ENCODE measurements around the gene TGFA.

TGFA gene

DNA sequence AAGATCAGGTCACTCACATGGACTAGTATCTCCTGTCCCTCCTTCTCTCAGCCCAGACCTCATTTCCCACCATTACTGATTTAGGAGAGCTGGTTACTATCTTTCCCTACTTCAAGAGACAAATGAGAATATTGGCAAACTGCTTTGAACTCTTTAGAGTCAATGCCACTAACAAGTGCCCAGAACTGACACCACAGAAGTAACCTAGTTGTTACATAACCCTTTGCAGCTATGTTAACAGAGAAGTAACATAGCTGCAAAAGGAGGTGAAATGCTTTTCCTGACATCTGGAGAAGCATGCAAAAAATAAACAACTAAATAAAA lies 30.0 kb downstream of the TGFA start:
- no peak for DNase-seq

DNA sequence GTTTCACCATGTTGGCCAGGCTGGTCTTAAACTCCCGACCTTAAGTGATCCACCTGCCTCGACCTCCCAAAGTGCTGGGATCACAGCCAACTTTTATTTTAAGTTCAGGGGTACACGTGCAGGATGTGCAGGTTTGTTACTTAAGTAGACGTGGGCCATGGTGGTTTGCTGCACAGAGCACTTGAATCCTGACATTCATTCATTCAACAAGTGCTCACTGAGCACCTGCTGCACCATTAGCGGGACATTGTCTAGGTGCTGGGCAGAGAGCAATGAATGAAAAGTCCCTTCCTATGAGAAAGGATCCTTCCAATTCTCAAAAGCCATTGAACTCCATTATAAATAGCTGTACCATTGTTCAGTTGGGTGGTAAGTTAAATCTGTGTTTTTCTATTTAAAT lies 31.0 kb downstream of the TGFA start:
- no peak for DNase-seq

DNA sequence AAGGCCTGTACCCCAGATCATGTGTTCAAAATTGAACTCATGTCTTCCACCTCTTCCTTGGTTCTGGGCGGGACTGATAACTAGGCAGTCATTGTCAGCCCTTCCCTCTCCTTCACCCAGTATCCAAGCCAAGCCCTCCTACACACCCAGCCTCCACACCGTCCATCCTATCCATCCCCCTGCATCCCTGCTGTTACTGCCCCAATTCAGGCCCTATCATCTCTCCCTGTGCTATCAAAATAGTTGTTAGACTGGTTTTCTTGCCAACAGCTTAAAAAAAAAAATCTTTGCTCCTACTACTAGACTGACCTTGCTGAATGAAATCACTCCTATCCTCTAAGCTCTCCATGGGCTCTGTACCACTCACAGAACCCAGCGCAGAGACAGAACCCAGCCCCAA lies 32.8 kb downstream of the TGFA start:
- no peak for DNase-seq

DNA sequence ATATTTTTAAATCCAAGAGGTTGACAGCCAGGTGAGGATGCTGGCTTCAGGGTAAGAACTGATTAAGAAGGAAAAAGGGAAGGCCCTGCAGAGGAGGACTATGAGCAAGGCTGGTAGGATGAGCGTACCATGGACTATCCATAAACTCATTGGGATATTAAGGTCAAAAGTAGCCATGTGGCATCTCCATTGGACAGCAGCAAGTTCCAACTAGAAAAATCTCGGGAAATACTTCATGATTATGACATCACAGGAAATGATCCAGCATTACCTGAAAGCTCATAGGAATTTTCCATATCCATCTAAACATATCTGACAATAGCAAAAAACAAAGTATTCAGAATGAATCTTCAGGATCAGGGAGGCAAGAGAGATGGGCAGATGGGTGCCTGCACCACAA lies 34.2 kb downstream of the TGFA start:
- DNase-seq, result no peak

DNA sequence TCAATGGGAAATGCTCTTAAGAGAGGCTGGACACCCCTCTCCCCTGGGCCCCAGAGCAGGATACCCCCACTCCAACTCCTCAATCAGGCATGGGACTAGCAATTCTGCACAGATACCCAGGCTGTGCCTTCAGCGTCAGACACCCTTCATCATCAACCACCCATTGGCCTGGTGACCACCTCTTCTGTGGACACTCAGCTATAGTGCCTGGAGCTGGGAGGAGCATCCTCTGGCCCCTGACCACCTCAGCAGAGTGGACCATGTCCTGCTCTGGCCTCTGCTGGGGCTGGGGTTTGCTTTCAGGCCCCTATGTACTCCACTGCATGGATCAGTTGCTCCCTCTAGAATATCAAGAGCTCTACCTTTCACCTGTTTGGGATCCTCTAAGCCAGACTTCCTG lies 35.1 kb downstream of the TGFA start:
- DNase-seq, result no peak

DNA sequence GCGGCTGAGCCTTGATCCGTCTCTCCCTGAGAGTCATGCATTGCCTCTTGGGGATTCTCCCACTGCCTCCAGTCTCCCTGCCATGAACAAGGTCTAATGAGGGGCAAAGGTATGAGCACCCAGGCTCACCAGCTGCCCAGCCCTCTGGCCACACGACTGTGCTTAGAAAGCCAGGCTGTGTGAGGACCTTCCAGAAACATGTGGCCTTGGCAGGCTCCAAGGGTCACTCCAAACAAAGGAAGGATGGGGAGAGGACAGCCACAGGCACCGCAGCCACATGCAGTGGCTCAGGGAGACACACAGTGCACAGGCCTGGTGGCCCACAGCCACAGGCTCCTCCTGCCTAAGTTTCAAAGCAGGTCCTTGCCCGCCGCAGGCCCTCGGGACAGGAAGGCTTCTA lies 35.8 kb downstream of the TGFA start:
- no peak for DNase-seq

DNA sequence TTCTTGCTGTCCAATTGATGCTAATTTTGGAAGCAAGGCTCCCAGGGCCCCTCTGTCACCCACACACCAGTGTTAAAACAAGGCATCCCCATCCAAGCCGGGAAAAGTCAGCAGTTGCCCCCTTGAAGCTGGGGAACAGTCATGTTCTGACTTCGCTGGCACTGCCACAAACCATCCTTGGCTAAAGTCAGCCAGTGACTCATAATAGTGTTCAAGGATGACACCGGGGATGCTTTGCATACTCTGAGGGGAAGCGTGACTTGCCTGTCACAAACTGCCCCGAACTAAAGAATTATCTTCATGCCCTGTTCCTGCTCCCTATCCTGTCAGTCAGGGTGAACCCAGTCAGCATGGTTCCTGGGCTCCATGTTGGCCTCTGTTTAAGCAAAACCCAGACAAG lies 37.0 kb downstream of the TGFA start:
- DNase-seq, result no peak

DNA sequence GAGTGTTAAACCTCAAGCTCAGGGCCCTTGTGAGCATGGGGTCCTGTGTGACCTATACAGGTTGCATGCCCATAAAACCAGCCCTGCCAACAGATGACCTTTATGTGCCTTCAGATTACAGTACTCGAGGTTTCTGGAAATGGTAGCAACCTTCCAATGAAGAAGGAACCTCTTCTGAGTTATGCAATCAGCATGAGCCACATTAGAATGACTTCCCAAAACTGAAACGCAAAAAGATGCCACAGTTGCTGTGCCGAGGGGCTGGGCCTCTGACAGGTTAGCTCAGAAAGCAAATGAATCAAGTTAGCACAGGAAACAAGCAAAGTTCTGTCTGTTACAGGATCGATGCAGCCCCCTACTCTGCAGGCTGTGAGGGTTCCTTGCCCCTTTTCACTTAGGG lies 37.7 kb downstream of the TGFA start:
- no peak for DNase-seq

DNA sequence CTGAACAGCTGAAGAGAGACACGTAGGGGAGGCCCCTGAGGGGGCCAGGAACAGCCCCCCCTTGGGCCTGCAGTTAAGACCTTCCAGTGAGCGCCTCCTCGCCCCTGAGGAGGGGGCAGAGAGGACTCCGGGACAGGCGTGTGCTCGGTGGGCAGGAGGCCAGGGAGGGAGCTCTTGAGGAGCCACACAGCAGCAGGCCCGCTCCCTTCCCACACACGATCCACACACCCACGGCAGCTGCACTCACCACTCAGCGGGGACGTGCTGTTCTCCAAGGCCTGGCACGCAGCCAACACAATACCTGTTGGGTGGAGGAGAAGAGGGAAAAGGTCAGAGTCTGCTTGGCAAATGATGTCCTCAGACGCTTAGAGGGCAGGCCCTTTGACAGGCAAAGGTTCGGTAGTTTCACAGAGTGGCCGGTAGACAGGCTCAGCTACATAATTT lies 39.0 kb downstream of the TGFA start:
- DNase-seq, result no peak

DNA sequence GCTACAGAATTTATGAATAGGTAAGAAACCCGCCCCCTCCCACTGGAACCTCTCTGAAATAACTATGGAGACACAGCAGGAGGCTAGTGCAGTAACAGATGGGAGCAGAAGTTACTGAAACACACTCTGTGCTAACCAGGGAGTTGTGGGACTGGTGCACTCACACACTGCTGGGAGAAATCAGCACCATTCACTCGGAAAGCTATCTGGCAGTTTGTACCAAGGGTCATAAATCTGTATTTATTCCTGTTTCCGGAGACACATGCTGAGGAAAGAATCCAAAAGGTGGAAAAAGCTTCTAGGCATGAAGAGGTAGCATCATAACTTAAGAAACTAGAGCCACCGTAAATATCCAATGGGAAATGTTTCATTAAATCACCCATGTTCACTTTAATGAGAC lies 39.9 kb downstream of the TGFA start:
- no peak for DNase-seq

DNA sequence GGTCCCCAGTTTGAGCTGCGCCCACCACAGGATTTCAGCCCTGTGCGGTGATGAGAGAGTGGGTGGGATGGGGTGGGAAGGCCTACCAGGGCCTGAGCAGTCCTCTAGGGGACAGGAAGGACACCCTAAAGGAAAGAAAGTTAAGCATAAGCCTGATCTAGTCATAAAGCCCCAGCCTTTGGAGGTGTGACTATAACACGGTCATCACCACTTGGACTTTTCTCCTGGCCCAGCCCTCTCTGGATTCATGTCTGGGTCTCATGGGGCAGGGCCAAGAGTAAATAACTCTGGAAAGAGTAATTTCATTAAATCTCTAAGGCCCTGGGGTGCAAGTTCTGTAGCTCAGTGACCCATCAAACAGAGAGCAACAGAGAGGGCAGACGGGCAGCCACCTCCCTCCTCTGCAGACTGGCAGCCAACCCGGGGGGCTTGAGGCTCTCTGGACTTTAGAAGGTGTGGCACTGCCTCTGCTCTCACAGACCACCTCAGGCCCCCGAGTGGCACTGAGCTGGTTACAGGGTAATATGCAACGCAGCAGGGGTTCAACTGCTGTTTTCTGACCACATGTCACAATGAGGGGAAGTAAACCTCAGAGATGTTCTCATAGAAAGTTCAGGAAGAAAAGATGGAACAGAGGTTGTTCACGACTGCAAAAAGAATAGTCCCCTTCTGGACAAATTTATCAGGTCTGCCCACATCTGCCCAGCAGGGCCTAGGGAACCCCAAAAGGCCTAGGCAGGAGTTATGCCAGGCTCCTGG lies 41.5 kb downstream of the TGFA start:
- DNase-seq, result no peak

DNA sequence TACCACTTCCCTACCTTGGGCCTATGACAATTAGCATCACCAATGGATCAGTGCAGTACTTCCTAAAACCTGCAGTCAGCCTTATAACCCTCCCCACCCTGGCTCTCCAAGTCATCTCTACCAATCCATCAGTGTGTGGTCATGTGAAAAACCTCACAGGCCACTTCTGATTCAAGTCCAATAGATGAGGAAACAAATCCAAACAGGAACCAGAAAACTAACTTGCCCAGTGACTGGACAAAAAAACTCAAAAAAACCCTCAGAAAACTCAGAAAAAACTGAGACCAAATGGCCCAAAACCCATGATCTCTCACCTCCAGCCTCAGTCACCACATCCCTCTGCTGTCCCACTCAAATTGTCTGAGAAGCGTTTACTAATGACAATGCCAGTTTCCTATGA lies 43.3 kb downstream of the TGFA start:
- no peak for DNase-seq

DNA sequence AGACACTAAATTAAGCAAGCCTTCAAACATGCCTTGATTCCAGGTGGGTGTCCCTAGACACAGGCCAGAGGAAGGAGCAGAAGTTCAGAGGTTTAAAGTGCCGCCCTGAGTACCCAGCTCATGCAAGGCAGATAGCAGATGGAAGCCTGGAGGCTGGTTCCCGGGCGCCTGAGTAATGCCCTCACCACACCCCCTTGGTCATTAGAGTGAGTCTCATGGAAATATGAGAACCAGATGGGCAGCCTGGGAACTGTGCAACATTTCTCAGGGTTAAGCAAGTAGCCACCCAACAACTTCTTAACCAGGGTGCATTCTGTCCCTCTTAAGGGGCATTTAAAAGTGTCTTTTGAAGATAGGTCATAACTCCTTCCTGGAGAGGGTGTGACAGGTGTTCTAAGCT lies 44.1 kb downstream of the TGFA start:
- no peak for DNase-seq

DNA sequence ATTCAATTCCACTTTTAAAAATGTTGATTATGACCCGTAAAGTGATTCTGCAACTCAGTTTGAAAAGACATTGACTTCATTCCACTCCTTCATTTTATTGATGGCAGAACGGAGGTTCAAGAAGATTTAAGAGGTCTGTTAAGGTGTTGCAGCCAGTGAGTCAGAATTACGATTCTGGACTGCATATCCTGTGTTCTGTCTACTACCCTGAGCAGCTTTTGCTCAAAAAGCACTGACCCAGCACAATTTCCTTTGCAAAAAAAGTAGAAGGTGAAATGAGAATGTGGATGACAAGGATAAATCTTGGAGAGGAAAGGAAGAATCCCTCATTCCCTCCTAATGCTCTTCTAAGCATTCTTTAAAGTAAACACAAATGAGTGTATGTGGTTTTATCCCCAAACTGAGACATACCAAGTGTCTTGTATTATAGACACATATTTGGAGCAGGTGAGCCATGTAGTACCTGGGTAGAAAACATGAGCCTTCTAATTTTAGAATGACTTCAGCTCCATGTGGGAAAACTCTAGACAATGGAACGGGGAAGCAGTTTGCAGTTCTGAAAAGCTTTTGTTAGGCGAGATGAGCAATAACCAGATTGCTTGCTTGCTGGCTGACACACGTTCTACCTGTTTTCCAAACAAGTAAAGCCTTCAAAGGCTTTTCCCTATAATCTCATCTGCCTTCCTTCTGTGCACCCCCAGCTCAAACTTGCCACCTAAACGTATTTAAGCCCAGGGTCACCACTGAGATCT lies 44.7 kb downstream of the TGFA start:
- no peak for DNase-seq

DNA sequence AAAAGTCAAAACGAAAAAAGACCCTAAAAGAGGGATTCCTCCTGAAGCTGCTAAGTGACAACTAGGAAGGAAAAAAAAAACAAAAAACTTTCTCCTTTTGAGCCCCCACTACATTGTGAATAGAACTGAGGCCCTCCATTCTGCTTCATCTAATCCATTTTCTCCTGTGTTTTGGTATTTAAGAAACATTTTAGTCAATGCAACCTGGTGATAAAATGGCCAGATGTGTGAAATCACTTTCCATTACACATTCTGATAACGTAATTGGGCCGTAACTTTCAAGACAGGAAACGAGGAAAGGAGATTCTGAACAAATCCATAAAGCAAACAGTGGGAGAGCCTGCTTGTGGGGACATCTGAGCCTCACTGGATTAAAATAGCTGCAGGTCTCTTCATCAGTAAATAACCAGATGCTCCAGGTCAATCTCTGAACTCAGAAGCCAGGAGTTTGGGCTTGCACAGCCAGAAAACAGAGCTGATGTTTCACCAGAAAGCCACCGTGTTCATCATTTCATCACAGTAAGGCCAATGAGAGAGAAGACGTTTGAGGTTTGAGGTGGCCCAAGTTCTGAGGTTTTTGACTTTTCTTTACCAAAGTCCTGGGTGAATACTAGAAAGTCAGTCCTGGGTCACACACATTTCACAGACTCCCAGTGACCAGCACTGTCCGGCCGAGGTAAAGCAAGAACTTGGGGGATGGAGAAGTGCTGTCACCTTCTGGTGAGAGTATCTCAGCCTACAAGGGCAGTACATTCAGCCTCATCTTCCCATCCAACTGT lies 47.8 kb downstream of the TGFA start:
- DNase-seq, result no peak

DNA sequence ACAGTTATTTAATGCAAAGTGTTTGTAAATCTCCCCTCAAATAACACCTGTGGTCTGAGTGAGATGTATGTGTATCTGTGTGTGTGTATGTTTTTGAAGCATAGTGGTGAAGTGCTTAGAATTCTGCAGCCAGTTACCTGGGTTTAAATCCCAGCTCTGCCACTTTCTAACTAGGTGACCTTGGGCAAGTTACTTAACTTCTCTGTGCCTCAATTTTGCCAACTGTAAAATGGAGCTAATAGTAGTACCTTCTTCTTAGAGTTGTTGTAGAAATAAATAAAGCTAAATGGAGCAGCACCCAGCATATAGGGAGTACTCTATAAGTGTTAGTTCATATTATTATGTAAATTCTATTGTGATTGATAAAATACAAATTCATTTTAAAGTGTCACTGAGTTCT lies 48.9 kb downstream of the TGFA start:
- DNase-seq, result no peak

DNA sequence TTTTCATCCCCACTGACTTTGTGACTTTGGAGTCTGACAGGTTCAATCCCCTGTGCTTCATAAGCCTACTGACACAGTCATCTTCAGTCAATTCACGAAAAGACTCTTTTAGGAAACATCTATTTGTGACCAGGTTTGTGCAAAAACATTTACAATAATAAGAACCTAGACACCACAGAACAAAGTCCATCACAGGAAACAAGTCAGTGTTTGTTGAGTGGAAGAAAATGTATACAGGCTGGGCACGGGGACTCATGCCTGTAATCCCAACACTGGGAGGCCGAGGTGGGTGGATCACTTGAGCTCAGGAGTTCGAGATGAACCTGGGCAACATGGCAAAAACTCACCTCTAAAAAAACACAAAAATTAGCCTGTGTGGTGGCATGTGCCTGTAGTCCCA lies 49.7 kb downstream of the TGFA start:
- no peak for DNase-seq

DNA sequence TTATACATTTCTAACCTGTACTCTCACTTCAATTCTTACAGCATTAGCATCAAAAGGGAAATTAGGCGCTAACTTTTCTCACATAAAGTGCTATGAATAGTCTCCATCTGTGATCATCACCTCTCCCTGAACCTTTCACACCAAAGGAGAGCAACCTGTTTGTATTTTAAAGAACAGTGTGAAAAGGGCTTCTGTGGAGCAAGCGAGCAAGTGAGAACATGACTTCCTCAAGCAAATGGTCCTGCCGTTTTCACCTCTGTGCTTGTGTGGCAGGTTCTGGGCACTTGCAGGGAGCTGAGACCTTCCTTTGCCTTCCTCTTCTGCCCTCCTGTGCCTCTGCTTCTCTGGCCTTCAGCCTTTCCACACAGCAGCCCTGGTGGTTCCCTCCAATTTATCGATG lies 51.9 kb downstream of the TGFA start:
- DNase-seq, result no peak

DNA sequence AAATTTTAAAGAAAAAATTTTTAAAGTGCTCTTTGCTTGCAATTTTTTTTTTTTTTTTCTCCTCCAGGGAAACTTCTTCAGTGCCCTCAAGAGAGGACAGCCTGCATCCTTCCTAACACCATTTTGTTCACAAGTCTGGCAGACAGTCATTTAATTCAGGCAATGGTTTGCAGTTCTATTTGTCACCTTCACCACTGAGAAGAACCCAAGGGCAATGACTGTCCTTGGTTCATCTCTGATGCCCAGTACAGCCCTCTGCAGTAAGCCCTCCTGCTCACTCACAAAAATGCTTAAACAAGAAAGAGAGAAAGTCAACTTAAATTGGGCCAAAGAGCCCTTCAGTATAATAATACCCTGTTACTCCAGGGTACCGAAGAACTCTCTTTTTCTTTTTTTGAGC lies 52.4 kb downstream of the TGFA start:
- DNase-seq, result no peak

DNA sequence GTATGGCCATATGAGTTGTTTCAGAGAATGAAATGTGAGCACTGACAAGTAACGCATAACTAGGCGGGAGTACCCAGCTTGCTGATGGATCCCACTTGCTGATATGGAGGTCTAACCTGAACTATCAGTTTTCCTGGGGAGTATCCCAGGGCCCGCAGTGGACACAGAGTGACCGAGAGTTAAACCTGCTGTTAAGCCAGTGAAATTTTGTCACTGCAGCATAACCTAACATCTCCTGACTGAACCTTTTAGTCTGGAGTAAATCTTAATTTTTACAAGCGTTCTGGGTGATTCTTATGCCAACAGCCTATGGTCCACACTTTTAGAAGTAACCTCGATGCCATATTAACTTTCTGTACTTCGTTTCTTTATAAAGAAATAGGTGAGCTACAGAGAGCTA lies 54.4 kb downstream of the TGFA start:
- DNase-seq, result no peak

DNA sequence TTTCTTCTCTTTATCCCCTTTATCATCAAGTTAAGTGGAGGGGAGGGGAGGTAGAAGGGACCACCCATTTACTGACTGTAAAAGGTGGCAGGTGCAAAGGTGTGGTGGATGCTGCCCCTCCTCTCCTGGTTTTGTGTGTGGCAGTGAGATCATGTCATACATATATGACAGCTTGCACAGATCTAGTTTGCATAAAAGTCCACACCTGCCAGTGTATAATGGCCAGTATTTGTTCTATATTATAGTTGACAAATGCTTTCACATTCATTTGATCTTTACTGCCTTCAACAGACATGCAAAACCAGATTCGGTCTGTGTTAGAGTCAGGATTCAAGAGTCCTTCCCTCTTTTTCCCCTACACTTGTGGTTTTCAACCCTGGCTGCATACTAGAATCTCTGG lies 55.1 kb downstream of the TGFA start:
- no peak for DNase-seq

DNA sequence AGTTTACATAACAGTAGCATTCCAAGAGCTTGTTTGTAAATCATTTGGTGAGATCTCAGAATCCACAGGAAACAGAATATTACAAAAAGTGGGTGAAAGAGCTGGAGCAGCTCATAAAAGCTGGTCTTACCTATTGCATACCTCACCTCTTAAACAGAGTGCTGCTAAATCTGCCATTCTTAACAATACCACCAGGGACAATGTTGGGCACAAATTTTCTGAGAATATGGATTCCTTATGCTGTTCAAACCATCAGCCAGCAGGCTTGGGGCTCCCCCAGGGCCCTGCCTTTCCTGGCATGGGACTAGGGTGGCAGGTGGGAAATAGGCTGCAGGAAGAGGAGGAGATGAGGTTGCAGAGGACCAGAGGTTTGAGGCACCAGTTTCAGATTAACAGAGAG lies 55.6 kb downstream of the TGFA start:
- no peak for DNase-seq

DNA sequence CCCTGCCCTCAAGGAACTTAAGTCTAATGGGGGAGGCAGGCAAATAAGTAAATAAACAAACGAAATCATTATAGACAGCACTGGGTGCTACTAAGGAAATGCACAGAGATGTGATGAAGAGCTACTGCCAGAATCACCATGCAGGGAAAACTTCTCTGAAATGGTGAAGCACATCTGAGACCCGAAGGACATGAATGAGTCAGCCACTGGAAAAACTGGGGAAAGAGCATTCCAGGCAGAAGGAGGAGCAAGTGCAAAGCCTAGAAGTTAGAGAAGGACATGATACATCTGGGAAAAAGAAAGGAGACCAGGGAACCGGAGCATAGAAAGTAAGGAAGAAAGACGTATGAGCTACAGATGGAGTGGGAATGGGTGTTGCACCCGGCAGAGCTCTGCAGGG lies 56.8 kb downstream of the TGFA start:
- no peak for DNase-seq

DNA sequence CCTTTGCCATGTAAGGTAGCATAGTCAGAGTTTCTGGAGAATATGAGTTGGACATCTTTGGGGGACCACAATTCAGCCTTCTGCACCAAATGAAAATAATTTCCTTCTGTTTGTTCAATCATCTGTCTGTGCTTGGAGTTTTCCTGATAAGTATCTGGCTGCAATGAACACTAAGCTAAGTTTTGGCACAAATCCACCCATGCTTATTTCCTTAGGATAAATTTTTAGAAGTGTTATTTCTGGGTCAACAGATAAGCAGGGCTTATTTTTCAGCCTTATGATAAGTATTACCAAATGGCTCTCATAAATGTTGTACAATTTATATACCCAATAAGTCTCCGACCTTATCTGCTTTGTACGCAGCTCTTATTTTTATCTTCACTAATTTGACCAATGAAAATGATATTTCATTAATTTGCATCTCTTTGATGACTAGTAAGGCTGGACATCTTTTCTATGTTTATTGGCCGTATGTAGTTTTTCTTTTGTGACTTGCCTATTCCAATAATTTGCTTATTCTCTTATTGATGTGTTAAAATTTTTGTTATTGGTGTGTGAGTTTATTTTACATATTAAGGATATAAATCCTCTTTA lies 59.2 kb downstream of the TGFA start:
- DNase-seq, result no peak

Data from stimulated activated naive CD4-positive, alpha-beta T cell treated with Interleukin-2 at 50 U/mL for 16 hours (primary cell).